ENCODE data around the gene BCL2L15. TPM values are rescaled to one million over a fixed set of nuclear protein-coding genes. Genes with fewer than 3 reads are reported as not detected.

Gene BCL2L15
- total and polyA plus RNA-seq, 11 donors: 0.01 to 0.61 (median 0.14) TPM; not detected in 5

GRCh38 chr1:113870778-113871177 is 16.6 kb downstream of the BCL2L15 start:
- Histone ChIP-seq H3K9me3 (no peaks in the 10 kb centered on the region), H3K27me3 (no peaks in the 10 kb centered on the region), H3K36me3 (no peaks in the 10 kb centered on the region), H3K27ac (peak overlapping the region in 1 of 12 donors; percentile 91), H3K4me3 (peak overlapping the region in 4 of 12 donors; percentile 7 to 55 (median 14)), H3K4me1 (peaks cover 0 to 38% (median 0%) of the 10 kb centered on the region in 12 donors)
- DNase-seq (no peak), ATAC-seq (no peak)
- WGBS, 4 donors: 90 to 93% (median 92%) methylated on average over 3 of the region's 3 CpGs
- intact Hi-C loops (cut with DNase I): no loop called here
- TF ChIP-seq CTCF (IDR thresholded peaks at IDR 0.05): no peak
- no peak for TF ChIP-seq POLR2A (IDR thresholded peaks at IDR 0.05)

- peaks cover 0 to 24% (median 0%) of the 10 kb centered on the region in 12 donors for H3K4me1 ChIP-seq
- DNase-seq: no peak
- H3K9me3 ChIP-seq: no peaks in the 10 kb centered on the region
- no peaks in the 10 kb centered on the region for H3K36me3 ChIP-seq
- intact Hi-C loops (cut with DNase I): no loop called here
- no peak overlapping the region for H3K27ac ChIP-seq
- TF ChIP-seq CTCF (IDR thresholded peaks at IDR 0.05): no peak
- TF ChIP-seq POLR2A (IDR thresholded peaks at IDR 0.05): no peak
- no peak overlapping the region for H3K4me3 ChIP-seq
- no peaks in the 10 kb centered on the region for H3K27me3 ChIP-seq
- WGBS, 4 donors: 92 to 95% (median 93%) methylated on average over 4 of the region's 4 CpGs
- no peak for ATAC-seq
Observed at GRCh38 chr1:113868387-113869083, 18.8 kb downstream of the BCL2L15 start.

GRCh38 chr1:113861641-113862040 is 25.7 kb downstream of the BCL2L15 start:
- H3K36me3 ChIP-seq: peaks cover 0 to 4% (median 0%) of the 10 kb centered on the region in 9 donors
- intact Hi-C loops (cut with DNase I): no loop called here
- H3K27ac ChIP-seq: no peak overlapping the region
- TF ChIP-seq POLR2A (IDR thresholded peaks at IDR 0.05) (no peak), CTCF (IDR thresholded peaks at IDR 0.05) (no peak)
- no peak for DNase-seq
- peaks cover 0 to 49% (median 0%) of the 10 kb centered on the region in 12 donors for H3K4me1 ChIP-seq
- no peaks in the 10 kb centered on the region for H3K27me3 ChIP-seq
- no peak overlapping the region for H3K4me3 ChIP-seq
- WGBS, 4 donors: 88 to 91% (median 89%) methylated on average over 5 of the region's 5 CpGs
- no peak for ATAC-seq
- no peaks in the 10 kb centered on the region for H3K9me3 ChIP-seq

GRCh38 chr1:113860891-113861290 is 26.5 kb downstream of the BCL2L15 start:
- H3K4me1 ChIP-seq: peaks cover 0 to 49% (median 0%) of the 10 kb centered on the region in 12 donors
- ATAC-seq: no peak
- no peaks in the 10 kb centered on the region for H3K27me3 ChIP-seq
- TF ChIP-seq POLR2A (IDR thresholded peaks at IDR 0.05) (no peak), CTCF (IDR thresholded peaks at IDR 0.05) (no peak)
- intact Hi-C loops (cut with DNase I): no loop called here
- WGBS, 4 donors: 51 to 62% (median 58%) methylated on average over 3 of the region's 3 CpGs
- no peak overlapping the region for H3K4me3 ChIP-seq
- H3K27ac ChIP-seq: peak overlapping the region in 1 of 12 donors; percentile 43
- peaks cover 0 to 4% (median 0%) of the 10 kb centered on the region in 9 donors for H3K36me3 ChIP-seq
- H3K9me3 ChIP-seq: no peaks in the 10 kb centered on the region
- DNase-seq: no peak
